ENCODE data around the gene TRAPPC5. TPM values are rescaled to one million over a fixed set of nuclear protein-coding genes. Genes with fewer than 3 reads are reported as not detected.

Gene TRAPPC5
- total RNA-seq, 4 donors from 2014 or later, result 63.0 to 144 (median 103) TPM

- Histone ChIP-seq H3K9me3 (no peaks in the 10 kb centered on the region), H3K4me3 (no peak within 1 kb of the TSS), H3K4me1 (peaks cover 7% of the 10 kb centered on the region), H3K27me3 (peaks cover 56% of the 10 kb centered on the region), H3K27ac (no peak within 1 kb of the TSS), H3K36me3 (no peaks in the 10 kb centered on the region)
- TF ChIP-seq CTCF (IDR thresholded peaks at IDR 0.05), result no peak
- TF ChIP-seq EP300 (IDR thresholded peaks at IDR 0.05), result no peak
- TF ChIP-seq POLR2AphosphoS5 (IDR thresholded peaks at IDR 0.05), result no peak
- TF ChIP-seq POLR2A (IDR thresholded peaks at IDR 0.05), result no peak
- DNase-seq (ENCODE audit: low spot score in 2 of 2), result no peak
- WGBS, result 70% methylated on average over 2 of the region's 9 CpGs
Measured at GRCh38 chr19:7668842-7669241, 11.8 kb upstream of the TRAPPC5 start, which contains the start of gene RETN. TSS of gene RETN (plus strand) at chr19:7669049. CDS start at chr19:7669327, 278 bp downstream.

GRCh38 chr19:7669641-7670040 is 11.0 kb upstream of the TRAPPC5 start:
- WGBS, result 33% methylated on average over 9 of the region's 9 CpGs
- no peak for DNase-seq (ENCODE audit: low spot score in 2 of 2)
- TF ChIP-seq EP300 (IDR thresholded peaks at IDR 0.05), result no peak
- no peak for TF ChIP-seq POLR2A (IDR thresholded peaks at IDR 0.05)
- TF ChIP-seq CTCF (IDR thresholded peaks at IDR 0.05), result no peak
- no peak for TF ChIP-seq POLR2AphosphoS5 (IDR thresholded peaks at IDR 0.05)
- peaks cover 11% of the 10 kb centered on the region for H3K4me1 ChIP-seq
- no peaks in the 10 kb centered on the region for H3K9me3 ChIP-seq
- no peaks in the 10 kb centered on the region for H3K36me3 ChIP-seq
- H3K4me3 ChIP-seq, result no peak overlapping the region
- no peak overlapping the region for H3K27ac ChIP-seq
- peaks cover 48% of the 10 kb centered on the region for H3K27me3 ChIP-seq

GRCh38 chr19:7670150-7670783 is 10.4 kb upstream of the TRAPPC5 start:
- peaks cover 11% of the 10 kb centered on the region for H3K4me1 ChIP-seq
- peaks cover 48% of the 10 kb centered on the region for H3K27me3 ChIP-seq
- no peaks in the 10 kb centered on the region for H3K36me3 ChIP-seq
- DNase-seq (ENCODE audit: low spot score in 2 of 2), result no peak
- 3% methylated on average over 11 of the region's 43 CpGs for WGBS
- no peak for TF ChIP-seq POLR2A (IDR thresholded peaks at IDR 0.05)
- TF ChIP-seq POLR2AphosphoS5 (IDR thresholded peaks at IDR 0.05), result no peak
- no peak for TF ChIP-seq EP300 (IDR thresholded peaks at IDR 0.05)
- TF ChIP-seq CTCF (IDR thresholded peaks at IDR 0.05), result no peak
- no peaks in the 10 kb centered on the region for H3K9me3 ChIP-seq
- peak overlapping the region; percentile 16 for H3K4me3 ChIP-seq
- H3K27ac ChIP-seq, result no peak overlapping the region

- peaks cover 44% of the 10 kb centered on the region for H3K27me3 ChIP-seq
- no peak for DNase-seq (ENCODE audit: low spot score in 2 of 2)
Measured at GRCh38 chr19:7670790-7671189, 9.8 kb upstream of the TRAPPC5 start.

More at GRCh38 chr19:7670790-7671189, 9.8 kb upstream of the TRAPPC5 start:
- Histone ChIP-seq H3K9me3 (no peaks in the 10 kb centered on the region), H3K4me1 (peaks cover 11% of the 10 kb centered on the region), H3K27ac (no peak overlapping the region), H3K4me3 (no peak overlapping the region), H3K36me3 (no peaks in the 10 kb centered on the region)
- TF ChIP-seq POLR2AphosphoS5 (IDR thresholded peaks at IDR 0.05), result no peak
- no peak for TF ChIP-seq EP300 (IDR thresholded peaks at IDR 0.05)
- no peak for TF ChIP-seq CTCF (IDR thresholded peaks at IDR 0.05)
- no peak for TF ChIP-seq POLR2A (IDR thresholded peaks at IDR 0.05)
- 35% methylated on average over 8 of the region's 9 CpGs for WGBS

Data from suprapubic skin (tissue), 4 donors.